Measurements from ENCODE around the gene SLC36A3. TPM values are rescaled to one million over a fixed set of nuclear protein-coding genes. Genes with fewer than 3 reads are reported as not detected.

The SLC36A3 gene
- total and polyA plus RNA-seq, 2 donors (not counting 1 experiment from before 2014, with no cell fraction given) = not detected

DNA sequence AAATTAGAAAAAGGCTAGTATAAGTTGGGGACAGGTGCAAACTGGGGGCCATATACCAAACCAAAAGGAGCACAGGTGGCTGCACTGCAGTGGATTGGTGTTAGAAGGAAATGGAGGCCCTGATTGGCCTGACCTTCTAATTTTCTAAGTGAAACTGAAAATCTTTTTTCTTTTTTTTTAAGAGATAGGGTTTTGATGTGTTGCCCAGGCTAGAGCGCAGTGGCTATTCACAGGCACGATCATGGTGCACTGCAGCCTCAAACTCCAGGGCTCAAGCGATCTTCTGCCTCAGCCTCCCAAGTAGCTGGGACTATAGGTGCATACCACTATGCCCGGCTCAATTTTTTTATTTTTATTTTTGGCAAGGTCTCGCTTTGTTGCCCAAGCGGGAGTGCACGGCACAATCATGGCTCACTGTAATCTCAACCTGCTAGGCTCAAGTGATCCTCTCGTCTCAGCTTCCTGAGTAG lies 69.9 kb downstream of the SLC36A3 start:
- H3K4me1 ChIP-seq (ENCODE audit: control insufficient read depth in 2 of 2, insufficient read depth in 2 of 2, low read length in 2 of 2) = peaks cover 67 to 72% of the 10 kb centered on the region in 2 donors
- peak overlapping the region; percentile 75 for H3K4me2 ChIP-seq (replicated peaks; ENCODE audit: low read depth, low read length, poor library complexity, severe bottlenecking)
- peak; percentile 67 for DNase-seq
- no peaks in the 10 kb centered on the region for H3K9me3 ChIP-seq (ENCODE audit: control extremely low read depth in 1 of 3, control insufficient read depth in 2 of 3, insufficient read depth in 1 of 3, low read length in 2 of 3)
- H4K20me1 ChIP-seq (ENCODE audit: control insufficient read depth, insufficient read depth, low read length, poor library complexity, severe bottlenecking) = no peaks in the 10 kb centered on the region
- H2AFZ ChIP-seq (ENCODE audit: insufficient read depth, low read depth, low read length, poor library complexity, severe bottlenecking) = no peak overlapping the region
- no peaks in the 10 kb centered on the region for H3K27me3 Mint-ChIP-seq
- no peaks in the 10 kb centered on the region for H3K27me3 ChIP-seq (replicated peaks in 1 of 4; ENCODE audit: control extremely low read depth in 1 of 4, control insufficient read depth in 3 of 4, insufficient read depth in 4 of 4, low read length in 3 of 4)
- H3K79me2 ChIP-seq (ENCODE audit: control insufficient read depth, insufficient read depth, low read length) = peaks cover 2% of the 10 kb centered on the region
- peak overlapping the region; percentile 89 for H3K4me3 Mint-ChIP-seq
- 24% methylated on average over 7 of the region's 8 CpGs for WGBS (ENCODE audit: insufficient coverage)
- H3K4me1 Mint-ChIP-seq = peaks cover 76% of the 10 kb centered on the region
- TF ChIP-seq EZH2 (IDR thresholded peaks at IDR 0.05; ENCODE audit: borderline replicate concordance, insufficient read depth, low read depth, low read length, poor library complexity, severe bottlenecking) = no peak
- TF ChIP-seq, protein P1, sequence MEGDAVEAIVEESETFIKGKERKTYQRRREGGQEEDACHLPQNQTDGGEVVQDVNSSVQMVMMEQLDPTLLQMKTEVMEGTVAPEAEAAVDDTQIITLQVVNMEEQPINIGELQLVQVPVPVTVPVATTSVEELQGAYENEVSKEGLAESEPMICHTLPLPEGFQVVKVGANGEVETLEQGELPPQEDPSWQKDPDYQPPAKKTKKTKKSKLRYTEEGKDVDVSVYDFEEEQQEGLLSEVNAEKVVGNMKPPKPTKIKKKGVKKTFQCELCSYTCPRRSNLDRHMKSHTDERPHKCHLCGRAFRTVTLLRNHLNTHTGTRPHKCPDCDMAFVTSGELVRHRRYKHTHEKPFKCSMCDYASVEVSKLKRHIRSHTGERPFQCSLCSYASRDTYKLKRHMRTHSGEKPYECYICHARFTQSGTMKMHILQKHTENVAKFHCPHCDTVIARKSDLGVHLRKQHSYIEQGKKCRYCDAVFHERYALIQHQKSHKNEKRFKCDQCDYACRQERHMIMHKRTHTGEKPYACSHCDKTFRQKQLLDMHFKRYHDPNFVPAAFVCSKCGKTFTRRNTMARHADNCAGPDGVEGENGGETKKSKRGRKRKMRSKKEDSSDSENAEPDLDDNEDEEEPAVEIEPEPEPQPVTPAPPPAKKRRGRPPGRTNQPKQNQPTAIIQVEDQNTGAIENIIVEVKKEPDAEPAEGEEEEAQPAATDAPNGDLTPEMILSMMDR (IDR thresholded peaks at IDR 0.05) = no peak
- peak overlapping the region in 3 of 5 experiments; percentile 2 to 32 (median 31) for H3K4me3 ChIP-seq (ENCODE audit: control extremely low read depth in 1 of 5, extremely low read depth in 1 of 5, insufficient read depth in 1 of 5, low read depth in 2 of 5, low read length in 4 of 5)
- ATAC-seq (ENCODE audit: low read depth) = peak; percentile 52
- peak overlapping the region; percentile 69 to 92 for H3K27ac ChIP-seq (ENCODE audit: low read length in 2 of 2)
- POLR2A ChIA-PET = interaction anchor here (0.7 to 2.5 kb wide), 7 partner anchors 10 to 135 kb away, joined by 3 to 26 read pairs (median 5); partner anchors contain the start of genes CCDC69 and GM2A
- peak overlapping the region; percentile 95 for H3K27ac Mint-ChIP-seq
- CTCF ChIA-PET = interaction anchor here (0.6 to 14.0 kb wide), 7 partner anchors 14 to 121 kb away, joined by 4 to 299 read pairs (median 22); partner anchors contain the start of gene CCDC69
- no peaks in the 10 kb centered on the region for H3K36me3 ChIP-seq (replicated peaks in 1 of 2; ENCODE audit: control extremely low read depth in 1 of 2, control insufficient read depth in 1 of 2, extremely low read depth in 1 of 2, insufficient read depth in 2 of 2, low read length in 1 of 2)
- intact Hi-C loops (cut with micrococcal nuclease) = loop anchor here (1.0 kb wide), 2 partner anchors 9 to 19 kb away; partner anchors contain the start of gene CCDC69
- peak overlapping the region; percentile 36 for H3K9ac ChIP-seq (ENCODE audit: low read length)
- no peaks in the 10 kb centered on the region for H3K9me3 Mint-ChIP-seq (ENCODE audit: insufficient read depth)

DNA sequence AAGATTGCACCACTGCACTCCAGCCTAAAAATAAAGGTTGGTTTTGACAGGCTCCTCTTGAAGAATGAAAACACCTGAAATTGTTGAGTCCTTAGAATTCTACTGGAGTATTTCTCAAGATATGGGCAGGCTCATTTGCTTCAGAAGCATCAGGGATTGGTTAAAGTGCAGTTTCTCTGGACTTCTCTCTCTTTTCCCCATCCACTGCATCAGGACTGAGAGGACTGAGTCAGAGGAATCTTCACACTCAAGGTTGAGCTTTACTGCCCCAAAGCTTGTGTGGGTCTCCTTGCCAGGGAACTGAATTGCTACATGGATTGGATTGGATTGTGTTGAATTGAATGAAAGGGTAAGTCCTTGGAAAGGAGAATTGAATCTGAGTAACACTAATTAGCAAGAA lies 72.2 kb downstream of the SLC36A3 start:
- Histone ChIP-seq H3K79me2 (ENCODE audit: control insufficient read depth, insufficient read depth, low read length) (peaks cover 2% of the 10 kb centered on the region), H3K4me3 (ENCODE audit: control extremely low read depth in 1 of 5, extremely low read depth in 1 of 5, insufficient read depth in 1 of 5, low read depth in 2 of 5, low read length in 4 of 5) (no peak overlapping the region), H3K27me3 (replicated peaks in 1 of 4; ENCODE audit: control extremely low read depth in 1 of 4, control insufficient read depth in 3 of 4, insufficient read depth in 4 of 4, low read length in 3 of 4) (no peaks in the 10 kb centered on the region), H3K27ac (ENCODE audit: low read length in 2 of 2) (peak overlapping the region in 1 of 2 donors; percentile 2), H3K9ac (ENCODE audit: low read length) (no peak overlapping the region), H4K20me1 (ENCODE audit: control insufficient read depth, insufficient read depth, low read length, poor library complexity, severe bottlenecking) (no peaks in the 10 kb centered on the region), H2AFZ (ENCODE audit: insufficient read depth, low read depth, low read length, poor library complexity, severe bottlenecking) (no peak overlapping the region), H3K4me2 (replicated peaks; ENCODE audit: low read depth, low read length, poor library complexity, severe bottlenecking) (no peak overlapping the region), H3K9me3 (ENCODE audit: control extremely low read depth in 1 of 3, control insufficient read depth in 2 of 3, insufficient read depth in 1 of 3, low read length in 2 of 3) (no peaks in the 10 kb centered on the region), H3K4me1 (ENCODE audit: control insufficient read depth in 2 of 2, insufficient read depth in 2 of 2, low read length in 2 of 2) (peaks cover 55 to 59% of the 10 kb centered on the region in 2 donors), H3K36me3 (replicated peaks in 1 of 2; ENCODE audit: control extremely low read depth in 1 of 2, control insufficient read depth in 1 of 2, extremely low read depth in 1 of 2, insufficient read depth in 2 of 2, low read length in 1 of 2) (no peaks in the 10 kb centered on the region)
- POLR2A ChIA-PET = interaction anchor here (0.8 to 1.1 kb wide), 2 partner anchors 10 to 20 kb away, joined by 3 to 5 read pairs; no protein-coding TSS in a partner anchor
- peak overlapping the region; percentile 50 for H3K27ac Mint-ChIP-seq
- H3K27me3 Mint-ChIP-seq = no peaks in the 10 kb centered on the region
- TF ChIP-seq, protein P1 (IDR thresholded peaks at IDR 0.05) = no peak
- TF ChIP-seq EZH2 (IDR thresholded peaks at IDR 0.05; ENCODE audit: borderline replicate concordance, insufficient read depth, low read depth, low read length, poor library complexity, severe bottlenecking) = no peak
- H3K4me1 Mint-ChIP-seq = peaks cover 68% of the 10 kb centered on the region
- no peak for ATAC-seq (ENCODE audit: low read depth)
- no peaks in the 10 kb centered on the region for H3K9me3 Mint-ChIP-seq (ENCODE audit: insufficient read depth)
- H3K4me3 Mint-ChIP-seq = peak overlapping the region; percentile 19
- CTCF ChIA-PET = interaction anchor here (0.7 to 14.0 kb wide), 5 partner anchors 12 to 180 kb away, joined by 3 to 299 read pairs (median 11); partner anchors contain the start of gene CCDC69
- intact Hi-C loops (cut with micrococcal nuclease) = no loop called here
- DNase-seq = no peak
